IMR-90 (cell line): ENCODE measurements around the gene SLC25A44. TPM values are rescaled to one million over a fixed set of nuclear protein-coding genes. Genes with fewer than 3 reads are reported as not detected.

Source experiments
- ATAC-seq: fragments of 200-7000 bp; cut with Tn5 transposase; 2 replicates; pipeline ENCODE4 v1.9.1; 2020; ENCODE audit warnings: low read depth, mild to moderate bottlenecking, moderate library complexity
- BruUV-seq: library from RNA; stranded (reverse); fragments of 400-500 nt; replicated peaks from 2 replicates; lab custom pipeline; 2021; lab: Mats Ljungman, UMichigan
- CTCF ChIA-PET: fragments of 300-600 bp; formaldehyde crosslinking; extraction: SDS; loops from one replicate; lab custom pipeline; 2021; ENCODE audit warnings: antibody characterized with exemption; lab: Yijun Ruan, JAX
- POLR2A ChIA-PET: fragments of 300-600 bp; sonication (Branson Sonifier 250); formaldehyde crosslinking; loops from one replicate; lab custom pipeline; 2022; ENCODE audit warnings: antibody characterized with exemption; ENCODE audit not compliant: unreplicated experiment; lab: Charles Lee
- DNase-seq: peaks from one replicate; pipeline ENCODE4 v3.0.0; 2013
- H2AFZ ChIP-seq: replicated peaks from 2 replicates; pipeline ENCODE3; 2013; ENCODE audit warnings: low read length, mild to moderate bottlenecking; ENCODE audit not compliant: poor library complexity
- H2AK5ac ChIP-seq: 2 replicates; pipeline ENCODE4 v1.6.1; 2013; ENCODE audit warnings: low read depth, low read length, inconsistent platforms
- H2AK9ac ChIP-seq: replicated peaks from 2 replicates; pipeline ENCODE3; 2013; ENCODE audit warnings: mild to moderate bottlenecking, low read depth, low read length, moderate library complexity; ENCODE audit not compliant: poor library complexity
- H2BK120ac ChIP-seq: 2 replicates; pipeline ENCODE4 v1.6.1; 2013; ENCODE audit warnings: low read depth, low read length, inconsistent platforms
- H2BK15ac ChIP-seq: 3 replicates; pipeline ENCODE4 v1.6.1; 2013; ENCODE audit warnings: low read depth, low read length, inconsistent platforms
- H2BK20ac ChIP-seq: 2 replicates; pipeline ENCODE4 v1.6.1; 2013; ENCODE audit warnings: low read depth, mild to moderate bottlenecking, inconsistent platforms, low read length, moderate library complexity
- H2BK5ac ChIP-seq: 2 replicates; pipeline ENCODE4 v1.6.1; 2013; ENCODE audit warnings: mild to moderate bottlenecking, low read depth, low read length, inconsistent platforms; ENCODE audit not compliant: poor library complexity, severe bottlenecking
- H3K14ac ChIP-seq: replicated peaks from 2 replicates; pipeline ENCODE4 v1.6.1; 2013; ENCODE audit warnings: low read depth, low read length, inconsistent platforms
- H3K18ac ChIP-seq: 2 replicates; pipeline ENCODE4 v1.6.1; 2013; ENCODE audit warnings: low read depth, low read length, control low read depth
- H3K23ac ChIP-seq: 2 replicates; pipeline ENCODE4 v1.6.1; 2013; ENCODE audit warnings: low read depth, low read length, inconsistent platforms
- H3K27ac ChIP-seq: 2 replicates; pipeline ENCODE4 v1.5.1; 2013; ENCODE audit warnings: mild to moderate bottlenecking, control low read depth, low read length; ENCODE audit not compliant: insufficient read depth
- H3K27me3 ChIP-seq: 2 replicates; pipeline ENCODE4 v1.6.1; 2013; ENCODE audit warnings: low read length; ENCODE audit not compliant: control insufficient read depth, insufficient read depth
- H3K36me3 ChIP-seq: 2 replicates; pipeline ENCODE4 v1.6.1; 2013; ENCODE audit warnings: low read length, mixed read lengths; ENCODE audit not compliant: control insufficient read depth, insufficient read depth
- H3K4ac ChIP-seq: 2 replicates; pipeline ENCODE4 v1.6.1; 2013; ENCODE audit warnings: low read depth, low read length, inconsistent platforms
- H3K4me1 ChIP-seq: 2 replicates; pipeline ENCODE4 v1.6.1; 2013; ENCODE audit warnings: low read length, mixed read lengths; ENCODE audit not compliant: control insufficient read depth, insufficient read depth
- H3K4me2 ChIP-seq: 2 replicates; pipeline ENCODE4 v1.6.1; 2013; ENCODE audit warnings: low read depth, mild to moderate bottlenecking, control low read depth, low read length, moderate library complexity
- H3K4me3 ChIP-seq: 2 replicates; pipeline ENCODE4 v1.5.1; 2013; ENCODE audit warnings: low read depth, mild to moderate bottlenecking, control low read depth, low read length, moderate library complexity; ENCODE audit not compliant: insufficient read depth
- H3K56ac ChIP-seq: 2 replicates; pipeline ENCODE4 v1.6.1; 2013; ENCODE audit warnings: low read length, inconsistent platforms; ENCODE audit not compliant: insufficient read depth; ENCODE audit errors: extremely low read depth
- H3K79me1 ChIP-seq, 2 experiments: 2 replicates each; pipeline ENCODE4 v1.6.1; 2013; ENCODE audit warnings: low read length in 2 of 2, inconsistent platforms in 1 of 2, low read depth in 1 of 2
- H3K9ac ChIP-seq: 2 replicates; pipeline ENCODE4 v1.6.1; 2013; ENCODE audit warnings: low read depth, low read length, control low read depth
- H3K9me1 ChIP-seq: 2 replicates; pipeline ENCODE4 v1.6.1; 2013; ENCODE audit warnings: low read length, inconsistent platforms; ENCODE audit not compliant: insufficient read depth
- H3K9me3 ChIP-seq: 2 replicates; pipeline ENCODE4 v1.6.1; 2013; ENCODE audit warnings: low read length; ENCODE audit not compliant: control insufficient read depth, insufficient read depth
- H4K20me1 ChIP-seq: 2 replicates; pipeline ENCODE4 v1.6.1; 2013; ENCODE audit warnings: low read length, inconsistent platforms; ENCODE audit not compliant: insufficient read depth
- H4K5ac ChIP-seq: 2 replicates; pipeline ENCODE4 v1.6.1; 2013; ENCODE audit warnings: mild to moderate bottlenecking, low read depth, low read length, control low read depth
- H4K8ac ChIP-seq, 2 experiments: 2 replicates each; pipeline ENCODE4 v1.6.1; 2013; ENCODE audit warnings: low read depth in 2 of 2, low read length in 2 of 2, control low read depth in 1 of 2, inconsistent platforms in 1 of 2
- H4K91ac ChIP-seq: 2 replicates; pipeline ENCODE4 v1.6.1; 2013; ENCODE audit warnings: low read depth, low read length, inconsistent platforms; ENCODE audit not compliant: insufficient read depth
- FOS ChIP-seq: fragments of 150-350 bp; IDR thresholded peaks from 2 replicates; pipeline ENCODE4 v1.6.1; 2016; ENCODE audit warnings: low read depth, low read length
- MXI1 ChIP-seq: IDR thresholded peaks from 2 replicates; pipeline ENCODE4 v1.6.1; 2012; ENCODE audit warnings: low read depth, mild to moderate bottlenecking, low read length, moderate library complexity, borderline replicate concordance
- NFE2L2 ChIP-seq: fragments of 150-350 bp; IDR thresholded peaks from 2 replicates; pipeline ENCODE4 v1.6.1; 2016; ENCODE audit warnings: low read depth, mild to moderate bottlenecking, low read length
- RAD21 ChIP-seq: IDR thresholded peaks from 2 replicates; pipeline ENCODE4 v1.6.1; 2012; ENCODE audit warnings: low read length, improper control_type of control experiment
- RCOR1 ChIP-seq: IDR thresholded peaks from 2 replicates; pipeline ENCODE4 v1.6.1; 2012; ENCODE audit warnings: mild to moderate bottlenecking, low read length, improper control_type of control experiment; ENCODE audit not compliant: insufficient replicate concordance
- WGBS, 2 experiments: methylation state at CpG; one replicate each; pipeline versions ENCODE4 v1.1.5 to v1.1.7; 2013; ENCODE audit warnings: missing lambda C conversion rate in 2 of 2; ENCODE audit not compliant: insufficient read length in 1 of 2; ENCODE audit errors: extremely low coverage in 2 of 2; 5-methylcytosine and 5-hydroxymethylcytosine counted together
- dilution Hi-C: fragments of 300-500 bp; cut with HindIII; formaldehyde crosslinking; loops from one replicate; pipeline ENCODE4 v1.14.3; 2018; ENCODE audit warnings: low sequenced_read_pairs; ENCODE audit not compliant: unreplicated experiment
- in situ Hi-C: fragments of 300-500 bp; cut with MboI; formaldehyde crosslinking; loops from 3 replicates; pipeline ENCODE4 v1.14.3; 2019; ENCODE audit warnings: low sequenced_read_pairs, inconsistent platforms, mixed read lengths
- intact Hi-C: fragments of 100-400 bp; cut with micrococcal nuclease; formaldehyde crosslinking; loops from 2 replicates; pipeline ENCODE4 v1.10.0; 2022
- polyA plus RNA-seq, 3 experiments: library from polyadenylated mRNA; depleted of rRNA; stranded (reverse); fragments of >200 nt; gene quantifications; 2 replicates each; pipeline ENCODE4 v1.2.3, GENCODE V29; 2012; ENCODE audit warnings: low replicate concordance in 1 of 3
- total RNA-seq: library from RNA; depleted of rRNA; stranded (reverse); fragments of >200 nt; gene quantifications from 2 replicates; pipeline ENCODE4 v1.2.3, GENCODE V29; 2012
- TF ChIP-seq, protein P1 (sequence below): conservative IDR thresholded peaks from 2 replicates; pipeline ENCODE4 v1.5.1; 2012; ENCODE audit warnings: mild to moderate bottlenecking, low read depth, low read length, improper control_type of control experiment
- TF ChIP-seq, protein P2 (sequence below): fragments of 150-350 bp; IDR thresholded peaks from 2 replicates; pipeline ENCODE4 v1.6.1; 2016; ENCODE audit warnings: low read depth, mild to moderate bottlenecking, low read length, moderate library complexity, borderline replicate concordance
- TF ChIP-seq, protein P3 (sequence below): fragments of 150-350 bp; IDR thresholded peaks from 2 replicates; pipeline ENCODE4 v1.6.1; 2017; ENCODE audit warnings: mild to moderate bottlenecking, antibody characterized with exemption, low read length, low read depth

The SLC25A44 gene
- total and polyA plus RNA-seq, 2 of the 4 experiments (the other 2 are of a cell fraction): 12.7 to 20.2 TPM

DNA sequence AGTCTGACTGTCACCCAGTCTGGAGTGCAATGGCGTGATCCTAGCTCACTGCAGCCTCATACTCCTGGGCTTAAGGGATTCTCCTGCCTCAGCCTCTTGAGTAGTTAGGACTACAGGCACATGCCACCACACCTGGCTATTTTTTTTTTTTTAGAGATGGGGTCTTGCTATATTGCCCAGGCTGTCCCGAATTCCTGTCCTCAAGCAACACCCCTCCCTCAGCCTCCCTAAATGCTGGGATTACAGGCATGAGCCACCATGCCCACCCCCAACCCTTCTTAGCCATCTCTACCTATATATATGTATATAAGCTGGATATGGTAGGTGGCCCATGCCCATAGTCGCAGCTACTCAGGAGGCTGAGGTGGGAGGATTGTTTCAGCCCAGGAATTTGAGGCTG lies 13.4 kb upstream of the SLC25A44 start:
- ChIA-PET CTCF (no interaction called here), POLR2A (no interaction called here)
- Histone ChIP-seq H3K4me1 (no peaks in the 10 kb centered on the region), H2BK20ac (no peak overlapping the region), H2AK5ac (no peak overlapping the region), H3K27ac (no peak overlapping the region), H3K9me3 (no peaks in the 10 kb centered on the region), H2AFZ (no peak overlapping the region), H2AK9ac (no peak overlapping the region), H3K27me3 (peaks cover 13% of the 10 kb centered on the region; the same call in 1 of the 2 replicates), H2BK5ac (no peak overlapping the region), H4K91ac (no peak overlapping the region), H3K18ac (no peak overlapping the region), H3K4me2 (no peak overlapping the region), H4K20me1 (no peaks in the 10 kb centered on the region), H3K23ac (no peak overlapping the region), H3K56ac (no peak overlapping the region), H2BK15ac (no peak overlapping the region), H3K36me3 (no peaks in the 10 kb centered on the region), H3K9me1 (no peaks in the 10 kb centered on the region), H3K79me1 (no peaks in the 10 kb centered on the region), H4K5ac (no peak overlapping the region), H4K8ac (no peak overlapping the region), H3K14ac (no peak overlapping the region), H3K4me3 (no peak overlapping the region), H3K9ac (no peak overlapping the region), H3K4ac (no peak overlapping the region), H2BK120ac (no peak overlapping the region)
- ATAC-seq (no peak), DNase-seq (no peak)
- no CpG with 5 or more reads among the region's 3 CpGs for WGBS, 2 experiments
- intact Hi-C loops: no loop called here
- TF ChIP-seq, protein P1, sequence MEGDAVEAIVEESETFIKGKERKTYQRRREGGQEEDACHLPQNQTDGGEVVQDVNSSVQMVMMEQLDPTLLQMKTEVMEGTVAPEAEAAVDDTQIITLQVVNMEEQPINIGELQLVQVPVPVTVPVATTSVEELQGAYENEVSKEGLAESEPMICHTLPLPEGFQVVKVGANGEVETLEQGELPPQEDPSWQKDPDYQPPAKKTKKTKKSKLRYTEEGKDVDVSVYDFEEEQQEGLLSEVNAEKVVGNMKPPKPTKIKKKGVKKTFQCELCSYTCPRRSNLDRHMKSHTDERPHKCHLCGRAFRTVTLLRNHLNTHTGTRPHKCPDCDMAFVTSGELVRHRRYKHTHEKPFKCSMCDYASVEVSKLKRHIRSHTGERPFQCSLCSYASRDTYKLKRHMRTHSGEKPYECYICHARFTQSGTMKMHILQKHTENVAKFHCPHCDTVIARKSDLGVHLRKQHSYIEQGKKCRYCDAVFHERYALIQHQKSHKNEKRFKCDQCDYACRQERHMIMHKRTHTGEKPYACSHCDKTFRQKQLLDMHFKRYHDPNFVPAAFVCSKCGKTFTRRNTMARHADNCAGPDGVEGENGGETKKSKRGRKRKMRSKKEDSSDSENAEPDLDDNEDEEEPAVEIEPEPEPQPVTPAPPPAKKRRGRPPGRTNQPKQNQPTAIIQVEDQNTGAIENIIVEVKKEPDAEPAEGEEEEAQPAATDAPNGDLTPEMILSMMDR: no peak
- TF ChIP-seq, protein P2, sequence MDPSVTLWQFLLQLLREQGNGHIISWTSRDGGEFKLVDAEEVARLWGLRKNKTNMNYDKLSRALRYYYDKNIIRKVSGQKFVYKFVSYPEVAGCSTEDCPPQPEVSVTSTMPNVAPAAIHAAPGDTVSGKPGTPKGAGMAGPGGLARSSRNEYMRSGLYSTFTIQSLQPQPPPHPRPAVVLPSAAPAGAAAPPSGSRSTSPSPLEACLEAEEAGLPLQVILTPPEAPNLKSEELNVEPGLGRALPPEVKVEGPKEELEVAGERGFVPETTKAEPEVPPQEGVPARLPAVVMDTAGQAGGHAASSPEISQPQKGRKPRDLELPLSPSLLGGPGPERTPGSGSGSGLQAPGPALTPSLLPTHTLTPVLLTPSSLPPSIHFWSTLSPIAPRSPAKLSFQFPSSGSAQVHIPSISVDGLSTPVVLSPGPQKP: no peak
- TF ChIP-seq RAD21: no peak
- TF ChIP-seq RCOR1: no peak
- TF ChIP-seq MXI1: no peak
- no peak for TF ChIP-seq FOS
- no peak for TF ChIP-seq NFE2L2
- TF ChIP-seq, protein P3, sequence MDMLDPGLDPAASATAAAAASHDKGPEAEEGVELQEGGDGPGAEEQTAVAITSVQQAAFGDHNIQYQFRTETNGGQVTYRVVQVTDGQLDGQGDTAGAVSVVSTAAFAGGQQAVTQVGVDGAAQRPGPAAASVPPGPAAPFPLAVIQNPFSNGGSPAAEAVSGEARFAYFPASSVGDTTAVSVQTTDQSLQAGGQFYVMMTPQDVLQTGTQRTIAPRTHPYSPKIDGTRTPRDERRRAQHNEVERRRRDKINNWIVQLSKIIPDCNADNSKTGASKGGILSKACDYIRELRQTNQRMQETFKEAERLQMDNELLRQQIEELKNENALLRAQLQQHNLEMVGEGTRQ: no peak
- in situ Hi-C loops: no loop called here
- BruUV-seq: no TSS peak
- dilution Hi-C loops: no loop called here
